GM21528 (cell line): ENCODE measurements around the gene KNOP1.
"Not testable (repeated sequence)": the region's sequence is repeated elsewhere in the genome, so short reads cannot be mapped to it uniquely, and the experiment has no call there.

Experiments
- ATAC-seq: cut with Tn5 transposase; IDR thresholded peaks from one replicate; pipeline ENCODE4 v1.9.1; 2021; ENCODE audit warnings: mild to moderate bottlenecking, moderate library complexity; ENCODE audit not compliant: unreplicated experiment, low FRiP score

Gene KNOP1

GRCh38 chr16:19744670-19745069, 26.6 kb upstream of the KNOP1 start:
- ATAC-seq: no peak

DNA sequence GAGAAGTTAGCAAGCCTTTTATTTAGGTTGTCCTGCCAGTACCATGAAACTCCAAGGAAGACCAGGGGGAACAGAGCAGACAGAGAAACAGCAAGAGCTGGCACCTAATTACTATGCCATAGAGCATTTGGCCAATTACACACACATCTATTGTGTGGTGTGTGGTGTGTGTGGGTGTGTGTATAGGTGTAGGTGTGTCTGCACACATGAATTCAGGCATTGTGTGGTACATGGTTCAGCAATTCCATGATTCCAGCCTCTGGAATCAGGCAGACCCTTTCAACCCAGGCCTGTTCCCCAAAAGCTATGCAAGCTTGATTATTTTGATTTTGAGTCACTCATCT, 25.8 kb upstream of the KNOP1 start:
- ATAC-seq: no peak

- ATAC-seq: no peak
These were observed 23.3 kb upstream of the KNOP1 start for GRCh38 chr16:19741354-19741753.

DNA sequence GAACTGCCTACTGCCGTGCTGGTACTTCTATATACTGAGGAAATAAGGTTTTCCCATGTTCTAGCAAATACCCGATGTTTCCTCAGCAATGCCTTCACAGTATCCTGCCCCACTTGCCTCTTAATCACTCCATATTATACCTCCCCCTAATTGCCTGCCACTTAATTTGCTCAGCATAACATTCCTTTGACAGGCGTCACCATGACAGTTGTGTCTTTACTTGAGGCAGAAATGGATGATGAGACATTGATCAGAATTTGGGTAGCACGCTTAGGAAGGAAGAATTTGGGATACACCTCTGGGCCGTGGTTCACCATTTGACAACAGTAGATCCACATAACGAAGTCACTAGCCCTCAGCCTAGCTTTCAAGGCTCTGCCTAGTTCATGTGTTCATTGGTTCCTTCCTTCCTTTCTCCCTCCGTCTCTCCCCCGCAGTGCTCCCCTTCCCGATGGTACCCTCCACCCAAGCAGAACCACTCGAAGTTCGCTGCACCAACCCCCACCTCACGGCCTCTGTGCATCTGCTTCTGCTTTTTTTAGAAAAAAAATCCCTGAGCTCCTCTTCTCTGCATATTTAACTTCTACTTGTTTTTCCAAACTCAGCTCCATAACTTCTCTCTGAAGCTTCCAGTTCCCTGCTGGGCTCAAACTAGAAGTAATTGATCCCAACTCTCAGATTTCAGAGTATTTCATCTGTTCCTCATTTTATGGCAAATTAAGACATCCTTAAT, 19.4 kb upstream of the KNOP1 start:
- no peak for ATAC-seq

- no peak for ATAC-seq
These were observed 17.2 kb upstream of the KNOP1 start for GRCh38 chr16:19735074-19735867.

GRCh38 chr16:19733551-19733950, 15.5 kb upstream of the KNOP1 start:
- ATAC-seq: no peak

GRCh38 chr16:19728636-19728965, 10.6 kb upstream of the KNOP1 start:
- no peak for ATAC-seq

DNA sequence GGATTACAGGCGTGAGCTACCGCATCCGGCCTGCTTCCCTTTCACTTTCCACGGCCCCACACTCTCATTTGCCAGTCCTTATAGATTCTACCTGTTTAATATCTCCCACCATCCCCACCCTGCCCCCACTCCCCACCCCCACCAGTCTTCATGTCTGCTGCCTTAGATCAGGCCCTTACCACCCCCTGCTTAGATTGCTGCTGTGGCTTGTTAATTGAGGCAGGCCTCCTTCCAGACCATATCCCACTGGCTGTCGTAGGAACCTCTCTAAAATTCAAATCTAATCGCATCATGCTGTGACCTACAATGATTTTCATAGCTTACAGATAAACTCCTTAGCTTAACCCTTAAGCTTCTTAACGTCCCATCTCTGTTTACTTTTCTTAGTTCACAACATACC, 5.0 kb upstream of the KNOP1 start:
- ATAC-seq: no peak

DNA sequence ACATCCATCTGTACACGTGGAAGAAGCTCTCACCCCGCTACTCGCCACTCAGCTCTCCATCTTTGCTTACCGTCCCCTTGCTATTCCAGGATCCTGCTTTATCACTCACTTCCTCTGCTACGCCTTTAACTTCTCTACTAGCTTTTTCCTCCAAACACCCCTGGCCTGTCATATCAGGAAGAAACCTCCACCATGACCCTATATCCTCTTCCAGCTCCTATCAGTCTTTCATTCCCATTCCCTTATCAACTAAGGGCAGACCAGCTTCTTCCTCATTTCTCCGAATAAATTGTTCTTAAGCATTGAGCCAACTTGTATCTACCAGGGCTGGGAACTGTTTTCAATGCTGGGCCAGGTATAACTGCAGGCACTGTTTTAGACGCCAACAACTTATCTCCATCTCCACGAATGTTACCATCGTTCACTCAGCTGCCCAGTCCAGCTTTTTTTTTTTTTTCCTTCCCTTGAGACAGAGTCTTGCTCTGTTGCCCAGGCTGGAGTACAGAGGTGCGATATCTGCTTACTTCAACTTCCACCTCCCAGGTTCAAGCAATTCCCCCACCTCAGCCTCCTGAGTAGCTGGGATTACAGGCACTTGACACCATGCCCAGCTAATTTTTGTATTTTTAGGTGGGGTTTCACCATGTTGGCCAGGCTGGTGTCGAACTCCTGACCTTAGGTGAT, 4.4 kb upstream of the KNOP1 start:
- no peak for ATAC-seq

DNA sequence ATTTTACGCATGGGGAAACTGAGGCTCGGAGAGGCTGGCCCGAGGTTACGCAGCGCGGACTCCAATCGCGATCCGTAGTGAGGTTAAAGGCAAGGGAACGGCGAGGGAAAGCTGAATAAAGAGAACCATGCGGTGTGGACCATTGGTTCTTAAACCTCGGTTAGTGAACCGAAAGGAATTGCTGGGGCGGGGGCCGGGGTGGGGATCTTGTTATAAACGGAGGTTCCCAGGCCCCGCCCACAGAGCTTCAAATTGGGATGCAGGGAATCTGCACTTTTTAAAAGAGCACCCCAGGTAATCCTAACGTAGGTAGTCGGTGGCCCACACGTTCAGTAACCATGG, 568 bp upstream of the KNOP1 start:
- peak; percentile 9 for ATAC-seq

GRCh38 chr16:19717314-19717713, 713 bp downstream of the KNOP1 start:
- ATAC-seq: no peak

DNA sequence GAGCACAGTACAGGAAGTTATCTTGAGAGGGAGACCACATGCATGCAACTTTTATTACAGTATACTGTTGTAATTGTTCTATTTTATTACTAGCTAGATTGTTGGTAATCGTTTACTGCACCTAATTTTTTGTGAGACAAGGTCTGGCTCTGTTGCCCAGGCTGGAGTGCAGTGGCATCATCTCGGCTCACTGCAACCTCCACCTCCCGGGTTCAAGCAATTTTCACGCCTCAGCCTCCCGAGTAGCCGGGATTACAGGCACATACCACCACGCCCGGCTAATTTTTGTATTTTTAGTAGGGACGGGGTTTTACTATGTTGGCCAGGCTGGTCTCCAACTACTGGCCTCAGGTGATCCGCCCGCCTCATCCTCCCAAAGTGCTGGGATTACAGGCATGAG, 1.3 kb downstream of the KNOP1 start:
- not testable (repeated sequence) for ATAC-seq

GRCh38 chr16:19716183-19716582, 1.8 kb downstream of the KNOP1 start:
- ATAC-seq: no peak

GRCh38 chr16:19715566-19715965, 2.5 kb downstream of the KNOP1 start:
- ATAC-seq: no peak

GRCh38 chr16:19713697-19714096, 4.3 kb downstream of the KNOP1 start:
- no peak for ATAC-seq

DNA sequence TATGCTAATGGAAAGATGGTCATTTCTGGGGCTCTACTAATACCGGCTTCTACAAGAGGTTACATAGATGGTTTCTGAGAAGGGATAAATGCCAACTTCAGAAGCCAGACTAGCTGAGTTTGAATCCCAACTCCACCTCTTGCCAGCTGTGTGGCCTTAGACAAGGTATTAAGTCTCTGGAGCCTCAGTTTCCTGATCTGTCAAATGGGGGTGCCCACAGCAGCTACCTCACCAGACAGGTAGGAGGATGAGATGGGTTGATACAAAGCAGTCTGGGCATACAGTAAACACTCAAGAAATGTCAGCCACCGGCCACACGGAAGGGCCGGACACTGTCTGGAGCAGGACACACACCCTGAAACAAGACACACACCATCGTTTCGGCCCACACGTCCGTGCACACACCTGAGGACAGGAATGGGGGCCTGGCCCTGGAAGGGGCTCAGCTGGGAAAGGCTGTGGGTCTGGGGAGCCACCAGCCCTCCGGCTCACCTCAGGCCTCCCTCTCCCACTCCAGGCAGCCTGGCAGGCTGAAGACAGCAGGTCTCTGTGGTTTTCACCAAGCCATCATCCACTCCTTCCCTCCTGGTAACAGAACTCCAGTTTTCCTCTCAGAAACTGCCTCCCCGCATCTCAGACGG, 5.5 kb downstream of the KNOP1 start:
- no peak for ATAC-seq

DNA sequence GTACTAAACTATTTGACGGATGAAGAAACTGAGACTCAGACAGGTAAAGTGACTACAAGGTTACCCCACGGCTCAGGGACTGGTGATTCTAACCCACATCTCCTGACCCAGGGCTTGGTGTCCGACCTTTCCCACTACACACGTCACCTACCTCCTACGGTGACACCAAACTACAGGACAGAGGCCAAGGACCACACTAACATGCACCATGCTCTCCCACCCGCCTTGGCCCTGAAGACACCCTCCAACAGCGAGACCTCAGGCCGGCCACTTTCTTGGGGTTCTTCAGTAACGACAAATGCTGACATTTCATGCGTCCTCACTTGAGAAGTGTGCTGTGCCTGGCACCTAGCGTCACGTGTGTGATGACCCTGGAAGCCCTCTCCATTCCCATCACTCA, 6.4 kb downstream of the KNOP1 start:
- no peak for ATAC-seq

DNA sequence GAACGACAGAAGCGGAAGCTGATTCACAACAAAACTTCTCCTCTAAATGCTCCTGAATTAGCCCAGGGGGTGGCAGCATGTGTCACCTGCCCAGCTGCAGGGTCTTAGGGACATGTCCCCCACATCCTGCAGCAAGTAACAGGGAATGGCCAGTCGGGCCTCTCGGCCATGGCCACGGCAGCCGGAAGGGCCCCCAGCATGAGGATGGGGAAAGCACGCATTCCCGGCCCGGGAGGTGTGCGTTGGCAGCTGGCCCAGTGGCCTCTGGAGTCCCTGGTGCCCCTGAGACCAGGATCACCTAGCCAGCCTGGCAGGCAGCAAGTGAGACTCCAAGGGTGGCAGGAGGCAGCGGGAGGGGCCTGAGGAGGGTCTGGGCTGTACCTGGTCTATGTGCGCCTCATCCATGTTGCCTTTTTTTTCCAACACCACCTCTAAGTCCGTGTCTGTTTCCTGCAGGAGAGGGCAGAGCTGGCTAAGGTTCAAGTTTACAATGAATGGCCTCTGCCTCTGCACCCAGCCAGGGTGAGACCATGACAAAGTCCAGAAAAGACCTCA, 7.0 kb downstream of the KNOP1 start:
- no peak for ATAC-seq

DNA sequence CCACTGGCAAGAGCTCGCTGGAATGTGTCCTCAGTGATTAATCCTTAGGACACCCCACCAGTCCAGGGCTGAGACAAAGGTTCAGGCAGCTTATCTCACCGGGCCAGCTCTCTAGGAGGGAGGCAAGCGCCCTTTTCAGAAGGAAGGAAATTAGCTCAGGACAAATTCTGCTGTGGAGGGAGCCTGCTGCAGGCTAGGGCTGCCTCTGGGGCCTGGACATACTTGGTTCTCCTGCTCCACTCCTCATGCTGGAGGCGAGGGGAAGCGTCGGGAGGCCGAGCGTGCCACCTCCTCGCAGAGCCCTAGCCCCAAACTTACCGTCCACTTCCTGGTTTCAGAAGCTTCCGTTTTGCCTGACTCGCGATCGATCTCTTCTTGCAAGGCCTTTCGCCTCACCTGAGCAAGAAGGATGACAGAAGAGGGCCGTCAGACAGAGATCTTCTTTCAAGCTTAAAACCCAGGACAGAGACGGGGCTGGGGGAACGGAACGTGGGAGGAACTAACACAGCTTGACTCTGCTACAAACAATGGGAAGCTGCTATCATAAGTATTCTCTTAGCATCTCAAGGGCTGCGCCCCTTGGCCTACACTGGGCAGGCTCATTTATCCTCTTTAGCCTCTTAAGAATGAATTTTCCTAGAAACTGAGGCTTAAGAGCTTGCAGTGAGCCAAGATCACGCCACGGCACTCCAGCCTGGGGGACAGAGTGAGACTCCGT, 7.7 kb downstream of the KNOP1 start:
- no peak for ATAC-seq

GRCh38 chr16:19709381-19710136, 8.5 kb downstream of the KNOP1 start:
- ATAC-seq: no peak
